HepG2 (cell line): ENCODE data around the gene KREMEN1. TPM values are rescaled to one million over a fixed set of nuclear protein-coding genes. Genes with fewer than 3 reads are reported as not detected.
A peak's percentile ranks its signal among the peaks of the same experiment; 100 is the strongest.

Source experiments
- ATF5 ChIP-seq: sonication (generic); formaldehyde crosslinking; IDR thresholded peaks from 2 replicates; pipeline ENCODE4 v1.4.0; 2020; ENCODE audit warnings: mild to moderate bottlenecking, low read depth, missing genetic modification reagents
- ATF6 ChIP-seq: sonication (generic); formaldehyde crosslinking; conservative IDR thresholded peaks from 2 replicates; pipeline ENCODE4 v1.4.0; 2020; ENCODE audit warnings: missing genetic modification reagents
- CC2D1A ChIP-seq: sonication (generic); formaldehyde crosslinking; IDR thresholded peaks from 2 replicates; pipeline ENCODE4 v1.8.1; 2023; ENCODE audit warnings: mild to moderate bottlenecking, missing genetic modification reagents
- KLF13 ChIP-seq: sonication (generic); formaldehyde crosslinking; IDR thresholded peaks from 2 replicates; pipeline ENCODE4 v1.4.0; 2020; ENCODE audit warnings: mild to moderate bottlenecking, missing genetic modification reagents
- NPAS2 ChIP-seq: sonication (generic); formaldehyde crosslinking; IDR thresholded peaks from 2 replicates; pipeline ENCODE4 v1.8.0; 2022; ENCODE audit warnings: mild to moderate bottlenecking, missing genetic modification reagents, borderline replicate concordance
- RBAK ChIP-seq: sonication (generic); formaldehyde crosslinking; IDR thresholded peaks from 2 replicates; pipeline ENCODE4 v1.5.1; 2020; ENCODE audit warnings: mild to moderate bottlenecking, missing genetic modification reagents
- SAP130 ChIP-seq: IDR thresholded peaks from 2 replicates; pipeline ENCODE4 v1.6.1; 2016; ENCODE audit warnings: low read depth
- SP140L ChIP-seq: sonication (generic); formaldehyde crosslinking; IDR thresholded peaks from 2 replicates; pipeline ENCODE4 v1.4.0; 2020; ENCODE audit warnings: missing genetic modification reagents, borderline replicate concordance
- SP5 ChIP-seq: IDR thresholded peaks from 2 replicates; pipeline ENCODE4 v1.6.1; 2016; ENCODE audit warnings: low read depth, borderline replicate concordance
- TGIF2 ChIP-seq: IDR thresholded peaks from 2 replicates; pipeline ENCODE4 v1.6.1; 2016; ENCODE audit warnings: control low read depth, missing compliant biosample characterization
- USF2 ChIP-seq, 2 experiments: sonication (generic) in 1 of 2; formaldehyde crosslinking in 1 of 2; IDR thresholded peaks; 2 replicates each; pipeline versions ENCODE4 v1.5.1 to v1.6.1; 2011 to 2020; ENCODE audit warnings: borderline replicate concordance in 1 of 2, low read depth in 1 of 2, low read length in 1 of 2, mild to moderate bottlenecking in 1 of 2, missing genetic modification reagents in 1 of 2, moderate library complexity in 1 of 2
- ZBTB37 ChIP-seq: sonication (generic); formaldehyde crosslinking; IDR thresholded peaks from 2 replicates; pipeline ENCODE4 v1.4.0; 2020; ENCODE audit warnings: mild to moderate bottlenecking, missing genetic modification reagents
- ZC3H13 ChIP-seq: sonication (generic); formaldehyde crosslinking; IDR thresholded peaks from 2 replicates; pipeline ENCODE4 v1.8.1; 2023; ENCODE audit warnings: mild to moderate bottlenecking, missing genetic modification reagents, moderate library complexity
- ZFP36L1 ChIP-seq: sonication (generic); formaldehyde crosslinking; IDR thresholded peaks from 2 replicates; pipeline ENCODE4 v1.8.0; 2022; ENCODE audit warnings: mild to moderate bottlenecking, missing genetic modification reagents, moderate library complexity
- ZNF513 ChIP-seq: sonication (generic); formaldehyde crosslinking; conservative IDR thresholded peaks from 2 replicates; pipeline ENCODE4 v1.5.0; 2020; ENCODE audit warnings: missing genetic modification reagents
- ZNF883 ChIP-seq: sonication (generic); formaldehyde crosslinking; IDR thresholded peaks from 2 replicates; pipeline ENCODE4 v1.5.1; 2020; ENCODE audit warnings: mild to moderate bottlenecking, missing genetic modification reagents; ENCODE audit errors: not compliant biosample characterization
- polyA plus RNA-seq, 8 experiments: library from polyadenylated mRNA; depleted of rRNA in 3 of 8; stranded (reverse) in 7 of 8; unstranded in 1 of 8; fragments of >200 nt; fragmentation: Illumina TruSeq in 4 of 8; extraction: Trizol in 4 of 8; gene quantifications; 2 replicates each; pipeline versions ENCODE4 v1.2.1 to v1.2.3, GENCODE V29; 2011 to 2016; ENCODE audit warnings: low read depth in 4 of 8, missing spikeins in 1 of 8, mixed read lengths in 1 of 8; ENCODE audit not compliant: insufficient read depth in 1 of 8
- total RNA-seq, 5 experiments: library from RNA; depleted of rRNA; stranded (reverse); fragments of >200 nt; fragmentation: Illumina TruSeq; extraction: Trizol; gene quantifications; 2 replicates each; pipeline ENCODE4 v1.2.3, GENCODE V29; 2016; ENCODE audit warnings: low read depth in 1 of 5
- TF ChIP-seq, protein P1 (sequence below): sonication (generic); formaldehyde crosslinking; IDR thresholded peaks from 2 replicates; pipeline ENCODE4 v1.5.1; 2020; ENCODE audit warnings: missing genetic modification reagents, mild to moderate bottlenecking, borderline replicate concordance

Gene KREMEN1
- total and polyA plus RNA-seq, 2 of the 13 experiments (the other 11 are each of a cell fraction or from before 2014, with no cell fraction given) = 9.8 to 13.8 TPM

DNA sequence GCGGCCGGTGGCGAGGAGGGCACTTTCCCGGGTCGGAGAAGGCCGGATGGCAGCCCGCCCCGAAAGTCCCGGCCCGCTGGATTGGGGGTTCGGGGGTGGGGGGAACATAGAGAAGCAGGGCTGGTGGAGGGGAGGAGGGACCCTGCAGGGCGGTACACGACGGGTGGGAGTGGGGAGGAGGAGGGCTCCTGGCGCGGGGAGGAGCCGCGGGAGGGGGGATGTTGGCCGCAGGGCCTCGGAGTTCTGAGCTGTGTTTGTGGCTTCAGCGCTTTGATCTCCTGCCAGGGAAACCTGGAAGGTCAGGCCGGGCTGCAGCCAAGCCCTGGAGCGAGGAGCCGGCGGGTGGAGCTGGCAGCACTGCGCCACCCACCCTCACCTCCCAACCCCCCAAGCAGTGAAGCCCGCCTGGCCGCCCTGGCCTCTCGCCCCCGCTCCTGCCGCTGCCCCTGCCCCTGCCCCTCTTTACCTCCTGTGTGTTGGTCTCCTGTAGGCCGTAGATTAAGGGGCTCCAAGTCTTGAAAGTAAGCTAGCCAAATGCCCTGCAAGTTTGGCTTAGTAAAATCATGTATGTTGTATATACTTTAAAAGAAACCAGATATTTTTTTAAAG is 42.1 kb upstream of the KREMEN1 start (continued):
- TF ChIP-seq CC2D1A (CRISPR knock-in tag) (no peak), ZFP36L1 (no peak), ZNF883 (CRISPR knock-in tag) (no peak), ATF5 (0 out of 2 replicates have a peak, but pooled peaks have one; percentile 77), ZNF513 (CRISPR knock-in tag) (no peak), ATF6 (no peak), NPAS2 (CRISPR knock-in tag) (no peak), TGIF2 (0 out of 2 replicates have a peak, but pooled peaks have one; percentile 1), USF2 (IDR thresholded peaks at IDR 0.05; ENCODE audit: low read depth, low read length) (no peak), USF2 (CRISPR knock-in tag; IDR thresholded peaks at IDR 0.05; ENCODE audit: borderline replicate concordance) (no peak), KLF13 (no peak), RBAK (CRISPR knock-in tag) (no peak), SP5 (CRISPR knock-in tag) (peak; percentile 96), ZBTB37 (CRISPR knock-in tag) (peak; percentile 70), SAP130 (CRISPR knock-in tag) (peak; percentile 63), SP140L (CRISPR knock-in tag) (no peak), ZC3H13 (no peak)
- TF ChIP-seq, protein P1, sequence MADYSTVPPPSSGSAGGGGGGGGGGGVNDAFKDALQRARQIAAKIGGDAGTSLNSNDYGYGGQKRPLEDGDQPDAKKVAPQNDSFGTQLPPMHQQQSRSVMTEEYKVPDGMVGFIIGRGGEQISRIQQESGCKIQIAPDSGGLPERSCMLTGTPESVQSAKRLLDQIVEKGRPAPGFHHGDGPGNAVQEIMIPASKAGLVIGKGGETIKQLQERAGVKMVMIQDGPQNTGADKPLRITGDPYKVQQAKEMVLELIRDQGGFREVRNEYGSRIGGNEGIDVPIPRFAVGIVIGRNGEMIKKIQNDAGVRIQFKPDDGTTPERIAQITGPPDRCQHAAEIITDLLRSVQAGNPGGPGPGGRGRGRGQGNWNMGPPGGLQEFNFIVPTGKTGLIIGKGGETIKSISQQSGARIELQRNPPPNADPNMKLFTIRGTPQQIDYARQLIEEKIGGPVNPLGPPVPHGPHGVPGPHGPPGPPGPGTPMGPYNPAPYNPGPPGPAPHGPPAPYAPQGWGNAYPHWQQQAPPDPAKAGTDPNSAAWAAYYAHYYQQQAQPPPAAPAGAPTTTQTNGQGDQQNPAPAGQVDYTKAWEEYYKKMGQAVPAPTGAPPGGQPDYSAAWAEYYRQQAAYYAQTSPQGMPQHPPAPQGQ = no peak
